Right forelimb (tissue), 1 donor: ENCODE results near the gene CACNA1A.
"Not testable (repeated sequence)": the region's sequence is repeated elsewhere in the genome, so short reads cannot be mapped to it uniquely, and the experiment has no call there.

Source experiments
- DNase-seq: peaks from one replicate; pipeline ENCODE4 v3.0.0-alpha.2; 2018

Gene CACNA1A

DNA sequence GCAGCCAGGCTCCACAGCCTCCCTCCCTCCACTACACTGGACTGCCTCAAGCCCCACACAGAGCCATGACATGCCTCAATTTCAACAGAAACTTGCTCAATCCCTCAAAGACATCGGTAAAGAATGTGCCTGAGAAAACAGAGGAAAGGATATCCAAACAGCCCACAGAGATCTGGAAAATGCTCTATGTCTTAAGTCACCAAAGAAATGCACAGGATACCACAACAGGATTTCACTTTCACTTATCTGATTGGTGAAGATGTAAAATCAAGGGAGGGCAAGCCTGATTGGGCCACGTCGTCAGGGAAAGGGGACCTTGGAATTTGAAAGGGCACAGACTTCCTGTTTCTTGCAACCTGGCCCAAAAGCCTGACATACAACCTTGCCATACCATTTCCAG is 14.2 kb downstream of the CACNA1A start:
- no peak for DNase-seq

DNA sequence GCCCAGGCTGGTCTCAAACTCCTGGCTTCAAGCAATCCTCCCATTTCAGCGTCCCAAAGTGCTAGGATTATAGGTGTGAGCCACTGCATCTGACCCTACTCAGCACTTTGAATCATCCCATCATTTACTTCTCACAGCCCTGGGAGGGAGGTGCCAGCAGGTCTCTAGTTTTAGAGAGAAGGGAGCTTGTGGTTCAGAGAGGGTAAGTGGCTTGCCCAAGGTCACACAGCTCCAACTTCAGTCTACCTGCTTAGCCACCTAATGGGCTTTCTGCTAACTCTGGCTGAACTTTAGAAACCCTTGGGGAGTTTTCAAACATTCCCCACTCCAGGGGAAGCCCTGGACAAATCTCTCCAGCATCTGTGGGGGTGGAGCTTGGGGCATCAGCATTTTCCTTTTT is 18.3 kb downstream of the CACNA1A start:
- no peak for DNase-seq

DNA sequence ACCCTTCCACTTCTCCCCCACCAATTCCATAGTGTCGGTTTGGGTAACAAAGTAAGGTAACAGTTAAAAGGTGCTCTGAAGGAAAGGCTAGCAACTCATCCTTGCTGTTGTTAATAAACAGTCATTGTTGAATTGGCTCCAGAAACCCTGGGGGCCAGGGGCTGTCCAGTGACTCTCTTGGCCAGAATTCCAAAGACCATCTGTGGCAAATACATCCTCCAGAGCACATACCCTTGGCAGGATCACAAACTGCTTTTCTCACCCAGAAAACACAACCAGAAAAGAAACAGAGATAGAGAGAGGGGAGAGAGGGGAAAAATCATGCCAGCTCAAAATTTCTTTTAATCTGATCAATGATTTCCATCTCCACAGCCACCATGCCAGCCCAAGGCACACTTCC is 22.1 kb downstream of the CACNA1A start:
- no peak for DNase-seq

DNA sequence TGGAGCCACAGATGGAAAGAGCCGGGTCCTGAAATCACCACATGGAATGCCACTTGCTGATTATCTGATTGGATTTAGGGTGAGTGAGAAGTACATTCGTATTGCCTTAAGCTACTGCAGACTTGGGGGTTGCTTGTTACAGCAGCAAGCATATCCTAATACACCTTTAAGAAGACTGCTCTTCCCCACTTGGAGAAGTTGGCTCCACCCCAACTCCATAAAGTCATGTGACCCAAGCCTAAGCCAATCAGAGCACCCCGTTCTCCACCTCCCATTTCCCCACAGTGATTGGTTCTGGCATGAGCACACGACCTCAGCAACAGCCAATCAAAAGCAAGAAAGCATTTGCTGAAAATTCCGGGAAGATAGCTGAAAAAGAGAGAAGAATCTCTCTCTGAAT is 23.1 kb downstream of the CACNA1A start:
- no peak for DNase-seq

DNA sequence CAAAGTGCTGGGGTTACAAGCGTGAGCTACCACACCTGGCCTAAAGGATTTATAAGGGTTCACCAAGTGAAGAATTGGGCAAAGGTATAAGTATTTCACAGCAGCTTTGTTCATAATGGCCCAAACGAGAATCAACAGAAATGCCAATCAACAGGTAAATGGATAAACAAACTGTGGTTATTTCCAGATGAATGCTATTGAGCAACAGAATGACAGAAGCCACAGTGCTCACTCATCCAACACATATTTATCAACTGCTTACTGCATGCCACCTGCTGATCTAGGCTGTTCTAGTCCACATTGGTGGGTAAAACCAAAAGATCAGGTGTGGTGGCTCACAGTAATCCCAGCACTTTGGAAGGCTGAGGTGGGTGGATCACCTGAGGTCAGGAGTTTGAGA is 27.7 kb downstream of the CACNA1A start:
- DNase-seq: no peak

DNA sequence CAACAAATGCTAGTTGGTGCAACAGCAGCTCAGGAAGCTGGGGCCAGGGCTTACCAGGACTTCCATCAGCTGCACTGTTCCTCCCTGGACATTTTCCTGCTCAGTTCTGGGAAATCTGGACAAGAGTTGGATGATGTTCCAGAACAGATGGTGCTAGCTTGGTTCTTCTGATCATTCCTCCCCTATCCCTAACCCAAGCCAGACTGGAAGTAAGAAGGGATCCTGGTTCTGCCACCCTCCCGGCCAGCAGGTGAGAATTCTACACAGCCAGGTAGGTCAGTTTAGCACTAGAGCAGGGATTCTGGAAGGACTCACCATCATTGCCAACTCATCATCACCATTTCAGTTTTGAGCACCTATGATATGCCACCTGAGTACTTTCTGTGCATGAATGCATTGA is 30.2 kb downstream of the CACNA1A start:
- no peak for DNase-seq

DNA sequence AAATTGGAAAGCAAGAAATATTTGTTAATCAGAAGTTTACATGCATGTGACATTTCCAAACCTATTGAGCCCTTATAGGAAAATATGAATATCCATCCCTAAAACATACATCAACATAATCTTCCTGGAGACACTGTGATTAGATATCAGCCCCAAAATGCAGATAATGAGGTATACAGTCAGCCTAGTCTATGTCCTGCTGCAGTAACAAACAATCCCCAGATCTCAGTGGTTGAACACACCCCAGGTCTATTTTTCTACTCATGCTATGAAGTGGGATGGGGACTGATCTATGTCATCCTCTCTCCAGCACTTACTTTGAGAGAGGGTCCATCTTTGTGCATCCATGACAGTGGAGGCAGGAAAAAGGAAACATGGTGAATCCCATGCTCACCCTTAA is 31.2 kb downstream of the CACNA1A start:
- DNase-seq: no peak

DNA sequence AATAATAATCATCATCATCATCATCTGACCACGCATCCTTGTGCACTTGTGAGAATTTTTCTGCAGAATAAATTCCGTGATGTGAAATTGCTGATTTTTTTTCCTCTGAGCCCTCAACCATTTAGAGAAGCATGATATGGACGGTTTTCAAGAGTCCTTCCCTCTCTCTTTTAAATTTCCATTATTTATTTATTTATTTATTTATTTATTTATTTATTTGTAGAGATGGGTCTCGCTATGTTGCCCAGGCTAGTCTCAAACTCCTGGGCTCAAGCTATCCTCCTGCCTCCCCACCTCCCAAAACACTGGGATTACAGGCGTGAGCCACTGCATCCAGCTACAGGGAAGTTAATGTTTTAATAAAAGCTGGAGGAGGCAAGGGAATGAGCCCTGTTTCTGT is 39.6 kb downstream of the CACNA1A start:
- DNase-seq: no peak

DNA sequence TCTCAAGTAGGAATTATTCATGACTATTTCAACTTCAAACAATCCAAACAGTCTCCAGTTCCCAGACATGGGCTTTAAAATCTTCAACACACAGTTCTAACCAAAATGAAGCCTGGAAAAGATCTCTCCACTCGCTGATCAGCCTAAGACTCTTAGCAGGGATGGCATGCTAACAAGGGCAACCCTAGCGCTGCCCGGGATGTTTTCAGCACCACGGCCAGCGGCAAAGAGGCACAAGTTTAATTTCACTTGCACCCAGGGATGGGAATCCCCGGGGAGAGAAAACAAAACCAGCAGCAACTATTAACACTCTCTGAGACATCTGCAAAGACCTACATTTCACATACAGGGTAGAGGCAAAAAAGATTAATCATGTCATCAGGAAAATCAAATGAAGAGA is 43.0 kb downstream of the CACNA1A start:
- DNase-seq: no peak

DNA sequence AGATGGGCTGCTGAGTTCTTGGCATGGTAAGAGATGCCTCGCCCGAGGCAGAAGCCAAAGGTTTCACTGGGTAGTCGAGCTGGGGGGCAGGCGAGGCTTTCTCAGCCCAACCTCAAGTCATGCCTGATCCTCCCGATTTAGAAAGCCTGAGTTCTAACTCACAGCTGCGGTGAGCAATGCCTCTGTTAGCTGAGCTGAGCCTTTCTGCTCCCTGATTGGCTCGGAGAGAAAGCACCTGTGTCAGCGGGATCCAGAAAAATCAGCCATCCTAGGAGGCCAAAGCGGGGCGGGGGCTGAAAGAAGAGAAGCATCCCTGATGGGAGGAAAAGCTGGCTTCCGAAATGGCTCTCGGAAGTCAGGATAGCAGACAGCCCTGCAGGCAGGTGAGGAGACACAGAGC is 44.7 kb downstream of the CACNA1A start:
- DNase-seq: no peak

DNA sequence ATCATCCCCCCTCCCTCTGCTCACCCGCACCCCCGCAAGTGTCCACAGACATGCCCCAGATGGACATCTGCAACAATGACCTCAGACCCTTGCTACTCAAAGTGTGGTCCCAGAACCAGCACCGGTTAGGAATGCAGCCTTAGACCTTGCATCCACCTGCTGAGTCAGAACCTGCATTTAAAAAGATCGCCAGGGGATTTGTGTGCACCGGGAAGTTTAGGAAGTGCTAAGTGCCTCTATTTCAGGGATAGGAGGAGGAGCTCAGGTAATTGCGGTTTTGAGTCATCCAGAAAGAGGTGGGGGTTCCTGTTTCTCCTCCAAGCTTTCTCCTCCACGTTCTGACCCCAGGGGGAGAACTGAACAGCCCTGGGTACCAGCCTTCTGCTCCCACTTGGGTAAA is 46.2 kb downstream of the CACNA1A start:
- no peak for DNase-seq

DNA sequence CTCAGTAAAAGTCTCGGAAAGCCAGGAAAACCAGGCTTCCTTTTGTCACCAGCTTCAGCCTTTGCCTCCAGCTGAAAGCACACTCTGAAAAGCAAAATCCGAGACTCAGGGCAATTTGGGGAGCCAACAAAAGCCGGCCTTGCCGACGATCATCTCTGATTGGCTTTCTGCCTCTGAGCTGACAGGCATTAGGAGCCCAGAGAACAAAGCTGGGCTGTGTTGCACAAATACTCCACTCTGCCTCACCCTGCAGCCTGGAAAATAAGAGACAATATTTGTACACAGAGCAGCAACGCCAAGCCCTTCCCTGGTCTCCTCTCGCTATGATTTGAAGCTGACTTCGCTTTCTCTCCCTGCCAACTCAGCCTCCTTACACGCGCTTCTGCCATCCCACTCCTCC is 46.9 kb downstream of the CACNA1A start:
- no peak for DNase-seq

DNA sequence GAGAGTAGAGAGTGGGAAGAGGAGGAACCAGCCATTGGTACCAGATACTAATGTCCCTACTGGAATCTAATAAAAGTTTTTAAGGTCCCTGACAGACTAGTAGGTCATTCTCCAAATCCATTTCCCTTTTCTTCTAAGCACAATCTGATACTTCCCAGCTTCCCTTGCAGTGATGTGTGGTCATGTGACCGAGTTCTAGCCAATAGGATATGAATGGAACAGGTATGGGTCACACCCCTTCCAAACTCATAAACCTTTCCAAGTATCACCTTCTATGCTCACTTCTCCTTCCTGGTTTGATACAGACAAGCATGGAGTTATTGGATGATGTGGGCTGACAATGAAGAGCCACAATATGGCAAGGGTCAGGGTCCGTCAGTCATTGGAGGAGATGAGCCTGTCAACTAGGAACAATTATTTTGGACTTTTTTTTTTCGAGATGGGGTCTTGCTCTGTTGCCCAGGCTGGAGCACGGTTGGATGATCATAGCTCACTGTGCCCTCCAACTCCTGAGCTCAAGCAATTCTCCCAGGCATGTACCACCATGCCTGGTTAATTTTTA is 54.8 kb downstream of the CACNA1A start:
- DNase-seq: no peak

DNA sequence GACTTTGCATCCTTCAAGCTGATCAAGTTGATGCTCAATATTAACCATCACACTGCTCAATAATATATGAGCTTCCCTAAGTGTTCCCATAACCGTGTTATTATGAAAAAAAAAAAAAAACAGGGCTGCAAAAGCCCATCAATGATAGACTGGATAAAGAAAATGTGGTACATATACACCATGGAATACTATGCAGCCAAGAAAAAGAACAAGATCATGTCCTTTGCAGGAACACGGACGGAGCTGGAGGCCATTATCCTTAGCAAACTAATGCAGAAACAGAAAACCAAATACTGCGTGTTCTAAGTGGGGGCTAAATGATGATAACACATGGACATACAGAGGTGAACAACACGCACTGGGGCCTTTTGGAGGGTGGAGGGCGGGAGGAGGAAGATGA is 58.3 kb downstream of the CACNA1A start:
- DNase-seq: no peak

DNA sequence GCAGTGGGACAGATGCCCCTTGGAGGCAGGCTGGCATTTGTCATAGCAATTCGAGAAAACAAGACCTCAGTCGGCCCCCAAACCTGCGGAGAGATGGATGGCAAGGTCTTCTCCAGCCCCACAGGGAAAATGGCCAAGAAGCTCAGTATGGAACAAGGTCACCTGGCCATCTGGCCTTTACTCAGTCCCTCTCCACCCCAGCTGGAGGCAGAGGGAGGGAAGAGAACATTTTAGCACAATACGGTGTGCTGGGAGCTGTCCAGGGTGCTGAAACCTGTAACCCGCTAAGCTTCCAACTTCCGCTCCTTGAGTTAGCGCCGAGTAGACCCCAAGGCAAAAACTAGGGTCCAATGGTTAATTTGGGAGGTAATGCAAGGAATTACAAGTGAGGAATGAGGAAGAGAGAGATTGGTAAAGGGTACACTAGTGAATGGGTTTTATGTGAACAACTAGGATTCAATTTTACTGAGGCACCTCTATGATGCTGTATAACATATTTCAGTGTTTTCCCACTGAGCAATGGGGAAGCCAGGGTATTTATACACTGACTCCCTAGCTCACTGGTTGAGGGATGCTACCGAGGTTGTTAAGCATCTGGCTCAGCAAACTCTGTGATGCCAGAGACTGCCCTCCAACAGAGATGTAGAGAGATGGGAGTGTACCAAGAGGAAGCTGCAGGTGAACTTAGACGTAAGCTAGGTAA is 64.3 kb downstream of the CACNA1A start:
- peak; percentile 47 for DNase-seq

DNA sequence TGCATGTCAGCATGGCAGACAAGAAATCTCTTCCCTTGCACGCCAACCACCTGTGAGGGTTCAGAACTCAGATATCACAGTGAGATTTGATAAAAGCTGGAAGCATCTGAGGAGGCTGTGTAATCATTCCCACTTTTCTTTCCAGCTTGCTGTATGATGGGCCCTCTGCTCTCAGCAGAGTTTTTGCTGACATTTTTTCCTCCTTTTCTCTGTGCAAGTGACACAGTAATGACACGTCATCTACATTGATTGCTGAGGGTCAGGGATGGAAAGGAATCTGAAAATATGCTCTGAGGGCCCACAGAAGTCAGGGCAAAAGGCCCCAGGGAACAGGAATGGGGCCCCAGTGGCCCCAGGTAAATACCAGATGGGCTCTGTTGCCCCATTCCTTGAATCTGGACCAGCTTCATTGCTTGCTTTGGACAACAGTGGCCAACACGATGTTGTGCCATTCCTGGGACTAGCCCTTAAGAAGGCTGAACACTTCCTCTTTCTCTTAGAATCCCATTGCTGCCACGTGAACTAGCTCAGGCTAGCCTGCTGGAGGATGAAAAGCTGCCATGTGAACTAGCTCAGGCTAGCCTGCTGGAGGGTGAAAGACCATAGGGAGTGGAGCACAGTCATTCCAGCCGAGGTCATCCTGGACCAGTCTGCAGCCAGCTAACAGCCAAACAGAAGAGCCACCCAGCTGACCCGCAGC is 68.2 kb downstream of the CACNA1A start:
- no peak for DNase-seq

DNA sequence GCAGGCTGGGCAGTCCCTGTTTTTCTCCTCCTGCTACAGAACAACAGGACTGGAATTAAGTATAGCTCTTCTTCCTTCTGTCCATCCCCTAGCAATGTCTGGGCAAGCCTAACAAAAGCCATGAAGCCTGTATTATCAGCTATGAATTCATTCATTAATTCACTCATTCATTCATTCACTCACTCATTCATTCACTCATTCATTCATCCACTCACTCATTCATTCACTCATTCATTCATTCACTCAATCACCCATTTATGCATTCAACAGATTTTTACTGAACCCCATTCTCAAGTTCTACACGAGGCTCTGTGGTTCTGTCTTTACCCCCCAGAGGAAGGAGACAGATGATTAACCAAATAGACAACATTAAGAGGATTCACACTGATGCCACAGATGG is 69.9 kb downstream of the CACNA1A start:
- DNase-seq: no peak

DNA sequence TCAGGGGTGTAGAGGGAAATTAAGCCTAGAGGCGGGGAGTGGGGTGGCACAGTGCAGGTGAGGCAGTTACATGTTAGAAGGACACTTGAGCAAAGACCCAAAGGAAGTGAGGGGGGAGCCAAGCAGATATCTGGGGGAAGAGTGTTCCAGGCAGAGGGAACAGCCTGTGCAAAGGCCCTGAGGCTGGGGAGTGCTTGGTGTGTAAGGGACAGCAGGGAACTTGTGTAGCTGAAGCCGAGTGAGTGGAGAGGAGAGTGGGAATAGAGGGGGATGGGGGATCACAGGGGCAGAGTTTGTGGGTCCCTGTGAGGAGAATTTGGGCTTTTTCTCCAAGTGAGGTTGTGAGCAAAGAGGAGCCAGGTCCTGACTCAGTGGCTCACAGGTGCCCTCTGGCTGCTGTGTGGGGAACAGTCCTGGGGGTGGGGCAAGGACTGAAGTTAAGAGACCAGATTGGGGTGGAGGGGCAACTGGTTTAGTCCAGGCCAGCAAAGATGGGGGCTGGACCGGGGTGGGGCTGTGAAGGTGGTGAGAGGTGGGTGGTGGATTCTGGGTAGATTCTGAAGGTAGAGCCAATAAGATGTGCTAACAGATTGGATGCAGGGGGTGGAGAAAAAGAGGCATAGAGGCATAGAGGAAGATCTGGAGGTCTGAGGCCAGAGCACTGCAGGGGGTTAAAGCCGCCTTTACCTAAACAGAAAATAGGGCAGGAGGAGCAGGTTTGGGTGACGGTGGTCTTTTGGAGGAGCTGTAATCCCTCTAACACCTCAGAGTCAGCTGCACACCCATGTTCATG is 75.3 kb downstream of the CACNA1A start:
- no peak for DNase-seq

DNA sequence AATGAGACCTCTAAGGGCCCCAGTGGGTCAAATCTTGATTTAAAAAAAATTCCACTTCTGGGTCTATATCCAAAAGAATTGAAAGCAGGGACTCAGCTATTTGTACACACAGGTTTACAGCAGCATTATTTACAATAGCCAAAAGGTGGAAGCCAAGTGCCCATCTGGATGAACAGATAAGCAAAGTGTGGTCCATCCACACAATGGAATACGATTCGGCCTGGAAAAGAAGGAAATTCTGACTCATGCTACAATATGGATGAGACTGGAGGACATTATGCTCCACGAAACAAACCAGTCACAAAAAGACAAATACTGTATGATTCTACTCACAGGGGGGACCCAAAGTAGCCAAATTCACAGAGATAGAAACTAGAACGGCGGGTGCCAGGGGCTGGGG is 76.7 kb downstream of the CACNA1A start:
- DNase-seq: no peak

DNA sequence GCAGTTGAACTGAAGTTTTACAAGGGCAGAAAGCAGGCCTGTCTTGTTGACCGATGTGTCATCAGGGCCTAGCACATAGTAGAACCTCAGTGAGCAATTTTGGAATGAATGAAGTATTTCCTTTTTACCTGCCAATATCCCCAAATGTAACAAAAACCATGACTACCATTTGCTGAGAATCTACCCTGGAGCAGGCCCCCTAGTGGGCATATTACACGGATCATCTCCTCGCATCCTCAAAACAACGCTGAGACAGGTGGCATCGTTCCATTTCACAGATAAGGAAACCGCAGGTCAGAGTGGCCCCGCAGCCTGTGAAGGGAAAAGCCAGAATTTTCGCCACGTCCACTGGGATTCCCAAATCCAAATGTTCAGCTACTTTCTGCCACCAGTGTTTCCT is 77.9 kb downstream of the CACNA1A start:
- no peak for DNase-seq

DNA sequence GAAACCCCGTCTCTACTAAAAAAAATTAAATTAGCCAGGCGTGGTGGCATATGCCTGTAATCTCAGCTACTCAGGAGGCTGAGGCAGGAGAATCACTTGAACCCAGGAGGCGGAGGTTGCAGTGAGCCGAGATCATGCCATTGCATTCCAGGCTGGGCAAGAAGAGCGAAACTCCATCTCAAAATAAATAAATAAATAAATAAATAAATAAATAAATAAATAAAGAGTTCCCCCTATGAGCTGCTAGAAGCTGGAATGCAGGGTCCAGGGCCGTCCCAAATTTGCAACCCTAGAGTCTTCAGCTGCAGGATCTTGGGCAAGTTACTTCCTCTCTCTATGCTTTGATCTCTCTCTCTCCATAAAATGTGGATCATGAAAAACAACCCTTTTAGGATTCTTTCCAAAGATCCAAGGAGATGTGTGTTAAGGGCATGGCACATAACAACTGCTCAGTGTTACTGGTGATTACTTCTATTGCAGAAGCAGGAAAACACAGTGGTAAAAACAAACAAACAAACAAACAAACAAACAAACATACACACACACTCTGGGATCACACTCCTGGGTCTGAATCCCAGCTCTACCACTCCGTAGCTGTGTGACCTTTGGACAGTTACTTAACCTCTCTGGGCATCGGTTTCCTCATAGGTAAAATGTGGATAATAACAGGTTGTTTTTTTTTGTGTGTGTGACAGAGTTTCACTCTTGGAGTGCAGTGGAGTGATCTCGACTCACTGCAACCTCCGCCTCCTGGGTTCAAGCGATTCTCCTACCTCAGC is 78.8 kb downstream of the CACNA1A start:
- no peak for DNase-seq

DNA sequence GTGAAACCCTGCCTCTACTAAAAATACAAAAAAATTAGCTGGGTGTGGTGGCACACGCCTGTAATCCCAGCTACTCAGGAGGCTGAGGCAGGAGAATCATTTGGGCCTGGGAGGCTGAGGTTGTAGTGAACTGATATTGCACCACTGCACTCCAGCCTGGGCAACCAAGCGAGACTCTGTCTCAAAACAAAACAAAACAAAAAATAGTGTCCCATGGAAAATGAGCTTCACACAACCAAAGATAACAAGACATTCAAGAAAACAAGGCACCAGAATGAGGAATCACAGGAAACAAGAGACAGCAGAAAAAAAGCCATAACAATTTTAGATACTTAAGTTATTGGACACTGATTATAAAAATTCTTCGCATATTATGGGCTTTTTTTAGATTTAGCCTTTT is 80.4 kb downstream of the CACNA1A start:
- DNase-seq: not testable (repeated sequence)

DNA sequence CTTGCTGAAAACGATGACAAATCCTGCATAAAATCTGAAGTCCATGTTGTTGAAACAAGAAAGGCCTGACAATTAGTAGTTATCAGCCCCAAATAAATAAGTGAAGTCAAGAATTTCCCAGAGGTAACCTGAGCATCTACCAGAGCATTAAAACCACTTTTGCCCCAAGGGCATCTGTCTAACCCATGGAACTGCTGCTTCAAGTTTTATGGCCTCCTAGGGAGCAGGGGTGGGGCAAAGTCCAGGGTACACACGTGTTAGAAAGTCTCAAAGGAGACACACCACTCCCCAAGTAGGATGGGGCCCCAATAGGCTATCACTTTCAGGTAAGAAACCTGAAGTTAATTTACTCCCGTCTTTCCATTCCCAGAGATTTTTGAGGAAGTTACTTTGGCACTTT is 81.1 kb downstream of the CACNA1A start:
- no peak for DNase-seq
